HG03108 (cell line): Measurements from ENCODE around the gene NFATC4.

ENCODE experiments used
- ATAC-seq: cut with Tn5 transposase; IDR thresholded peaks from one replicate; pipeline ENCODE4 v1.9.1; 2021; ENCODE audit warnings: moderate library complexity; ENCODE audit not compliant: unreplicated experiment

The NFATC4 gene

DNA sequence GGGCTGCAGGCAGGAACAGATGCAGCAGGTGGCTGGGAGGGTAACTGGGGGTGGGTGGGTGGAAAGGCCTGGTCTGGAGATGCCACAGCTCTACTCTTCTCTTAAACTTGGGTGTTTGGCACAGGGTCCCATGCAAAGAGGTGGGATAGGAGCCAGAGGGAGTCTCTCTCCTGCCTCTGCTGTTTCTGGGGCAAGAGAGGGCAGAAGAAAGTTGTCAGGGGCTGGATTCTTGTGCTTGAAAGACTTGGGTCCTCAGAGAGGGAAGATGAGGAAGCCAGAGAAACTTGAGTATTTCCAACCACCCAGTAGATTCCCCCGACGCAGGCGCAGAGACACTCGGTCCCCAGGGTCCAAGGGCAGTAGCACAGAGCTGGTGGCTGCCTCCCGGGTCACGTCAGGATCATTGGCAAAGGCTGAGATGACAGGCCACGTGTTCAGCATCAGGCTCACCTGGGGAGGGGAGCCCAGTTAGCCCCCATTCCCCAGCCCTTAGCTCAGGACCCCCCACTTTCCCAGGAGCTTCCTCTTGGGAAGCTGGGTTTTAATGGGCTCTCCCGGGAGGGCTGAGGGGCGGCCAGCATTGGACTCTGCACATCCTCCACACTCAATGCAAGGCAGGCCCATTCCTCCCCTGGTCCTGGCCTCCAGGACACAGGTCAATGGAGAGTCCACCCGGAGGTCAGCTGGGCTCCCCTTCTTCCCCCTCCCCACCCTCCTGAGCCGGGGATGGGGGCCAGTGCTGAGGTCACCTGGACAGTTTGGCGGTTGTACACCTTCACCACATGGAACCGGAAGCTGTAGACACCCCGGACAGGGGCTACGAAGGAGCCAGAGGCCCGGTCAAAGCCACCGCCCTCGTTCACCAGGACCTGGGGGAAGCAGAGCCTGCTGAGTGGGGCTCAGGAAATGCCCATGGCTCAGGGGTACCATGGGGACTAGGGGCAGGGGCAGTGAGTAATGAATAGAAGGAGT lies 59.8 kb downstream of the NFATC4 start:
- ATAC-seq: no peak

GRCh38 chr14:24428628-24429394 lies 60.8 kb downstream of the NFATC4 start:
- ATAC-seq: no peak
